ENCODE measurements around the gene FAM89A.

Gene FAM89A

DNA sequence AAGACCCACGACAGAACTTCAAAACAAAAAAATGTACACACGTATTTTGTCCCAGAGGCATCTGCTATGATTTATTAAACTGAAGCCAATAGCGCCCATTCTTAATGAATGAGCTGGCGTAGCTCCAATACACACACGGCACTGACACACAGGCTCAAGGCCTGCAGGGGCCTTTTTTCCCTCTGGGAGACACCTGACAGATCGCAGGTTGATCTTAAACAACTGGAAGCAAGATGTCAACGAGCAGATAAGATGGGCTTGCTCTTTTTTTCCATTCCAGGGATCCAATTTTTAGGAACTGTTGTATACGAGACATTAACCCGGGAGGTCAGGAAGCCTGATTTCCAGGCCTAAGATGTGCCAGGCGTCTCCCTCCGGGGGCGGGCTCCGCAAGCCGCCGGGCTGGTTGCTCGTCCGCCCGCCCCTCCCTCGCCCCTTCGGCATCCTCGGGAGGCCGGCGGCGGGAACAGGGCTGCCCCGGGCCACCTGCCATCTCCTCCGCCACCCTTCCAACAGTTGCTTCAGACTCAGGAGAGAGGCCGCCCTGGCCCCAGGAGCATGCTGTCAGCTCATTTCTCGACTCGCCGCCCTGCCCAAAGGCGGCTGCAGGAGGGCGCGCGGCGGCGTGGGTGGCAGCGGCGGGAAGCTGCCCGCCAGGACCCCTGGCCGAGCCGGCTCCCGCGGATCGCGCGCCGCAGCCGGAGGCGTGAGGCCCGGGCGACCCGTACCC is 62.1 kb downstream of the FAM89A start:
- in situ Hi-C loops (cut with MboI; ENCODE audit: low pct_unique_long_range_greater_than_20kb, low sequenced_read_pairs, unreplicated experiment) = no loop called here
- peak; percentile 39 for DNase-seq (ENCODE audit: low spot score)
- TF ChIP-seq, protein P1, sequence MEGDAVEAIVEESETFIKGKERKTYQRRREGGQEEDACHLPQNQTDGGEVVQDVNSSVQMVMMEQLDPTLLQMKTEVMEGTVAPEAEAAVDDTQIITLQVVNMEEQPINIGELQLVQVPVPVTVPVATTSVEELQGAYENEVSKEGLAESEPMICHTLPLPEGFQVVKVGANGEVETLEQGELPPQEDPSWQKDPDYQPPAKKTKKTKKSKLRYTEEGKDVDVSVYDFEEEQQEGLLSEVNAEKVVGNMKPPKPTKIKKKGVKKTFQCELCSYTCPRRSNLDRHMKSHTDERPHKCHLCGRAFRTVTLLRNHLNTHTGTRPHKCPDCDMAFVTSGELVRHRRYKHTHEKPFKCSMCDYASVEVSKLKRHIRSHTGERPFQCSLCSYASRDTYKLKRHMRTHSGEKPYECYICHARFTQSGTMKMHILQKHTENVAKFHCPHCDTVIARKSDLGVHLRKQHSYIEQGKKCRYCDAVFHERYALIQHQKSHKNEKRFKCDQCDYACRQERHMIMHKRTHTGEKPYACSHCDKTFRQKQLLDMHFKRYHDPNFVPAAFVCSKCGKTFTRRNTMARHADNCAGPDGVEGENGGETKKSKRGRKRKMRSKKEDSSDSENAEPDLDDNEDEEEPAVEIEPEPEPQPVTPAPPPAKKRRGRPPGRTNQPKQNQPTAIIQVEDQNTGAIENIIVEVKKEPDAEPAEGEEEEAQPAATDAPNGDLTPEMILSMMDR (IDR thresholded peaks at IDR 0.05; ENCODE audit: extremely low read depth, insufficient read depth, missing control alignments) = no peak

DNA sequence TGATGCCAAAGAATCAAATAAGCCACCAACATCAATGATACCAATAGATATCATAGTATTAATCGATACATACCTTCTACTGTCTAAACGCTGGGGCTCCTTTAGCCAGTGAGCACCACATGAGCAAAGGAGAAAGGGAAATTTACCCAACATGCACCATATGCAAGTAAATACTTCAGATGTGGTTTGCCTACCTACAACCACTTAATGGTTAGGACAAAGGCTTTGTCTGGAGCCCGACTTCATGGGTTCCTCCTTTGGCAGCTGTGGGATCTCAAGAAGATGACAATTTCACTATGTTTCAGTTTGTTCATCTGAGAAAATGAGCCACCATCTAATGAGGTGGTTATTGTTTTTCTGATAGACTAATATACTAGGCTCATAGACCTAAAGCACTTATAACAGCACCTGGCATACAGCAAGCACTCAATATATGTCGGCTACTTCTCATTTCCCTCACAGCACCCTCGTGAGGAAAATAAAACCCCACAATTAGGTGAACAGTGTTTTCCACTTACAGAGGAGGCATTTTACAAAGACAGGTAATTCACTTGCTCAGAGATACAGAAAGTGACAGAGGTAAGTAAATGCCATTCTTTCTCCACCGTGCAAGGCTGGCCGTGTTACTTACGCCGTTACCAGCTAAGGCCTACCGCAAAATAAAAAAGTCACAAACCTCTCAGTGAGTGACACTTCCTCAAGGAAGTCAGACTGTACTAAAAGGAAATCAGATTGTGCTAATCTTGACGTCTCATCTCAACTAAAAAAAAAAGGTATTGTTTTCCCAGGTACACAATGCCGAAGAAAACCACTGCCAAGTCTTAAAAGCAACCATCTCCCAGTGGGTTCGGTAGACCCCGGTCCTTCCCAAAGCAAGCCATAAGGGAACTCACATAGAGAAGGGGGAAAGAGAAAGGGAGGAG is 63.0 kb downstream of the FAM89A start:
- in situ Hi-C loops (cut with MboI; ENCODE audit: low pct_unique_long_range_greater_than_20kb, low sequenced_read_pairs, unreplicated experiment) = no loop called here
- TF ChIP-seq, protein P1 (IDR thresholded peaks at IDR 0.05; ENCODE audit: extremely low read depth, insufficient read depth, missing control alignments) = no peak
- no peak for DNase-seq (ENCODE audit: low spot score)

DNA sequence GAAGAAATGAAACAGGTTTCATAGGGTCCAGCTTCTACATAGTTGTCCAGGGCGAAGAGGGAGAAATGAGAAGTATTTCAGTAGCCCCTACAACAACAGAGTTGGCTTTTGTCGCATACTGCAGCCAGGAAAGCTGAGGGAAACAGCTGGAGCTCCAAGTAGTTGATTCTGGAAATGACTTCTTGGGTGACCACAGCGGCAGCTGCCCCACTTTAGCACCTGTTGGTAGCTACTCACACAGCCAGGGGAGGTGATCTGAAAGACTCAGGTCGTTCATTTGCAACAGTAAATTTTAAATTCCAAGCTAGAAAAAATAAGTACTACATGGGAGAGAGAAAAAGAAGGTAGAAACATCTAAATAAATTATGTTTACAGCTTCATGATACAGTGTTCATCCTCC is 63.7 kb downstream of the FAM89A start:
- no peak for DNase-seq (ENCODE audit: low spot score)
- in situ Hi-C loops (cut with MboI; ENCODE audit: low pct_unique_long_range_greater_than_20kb, low sequenced_read_pairs, unreplicated experiment) = no loop called here
- TF ChIP-seq, protein P1 (IDR thresholded peaks at IDR 0.05; ENCODE audit: extremely low read depth, insufficient read depth, missing control alignments) = no peak

DNA sequence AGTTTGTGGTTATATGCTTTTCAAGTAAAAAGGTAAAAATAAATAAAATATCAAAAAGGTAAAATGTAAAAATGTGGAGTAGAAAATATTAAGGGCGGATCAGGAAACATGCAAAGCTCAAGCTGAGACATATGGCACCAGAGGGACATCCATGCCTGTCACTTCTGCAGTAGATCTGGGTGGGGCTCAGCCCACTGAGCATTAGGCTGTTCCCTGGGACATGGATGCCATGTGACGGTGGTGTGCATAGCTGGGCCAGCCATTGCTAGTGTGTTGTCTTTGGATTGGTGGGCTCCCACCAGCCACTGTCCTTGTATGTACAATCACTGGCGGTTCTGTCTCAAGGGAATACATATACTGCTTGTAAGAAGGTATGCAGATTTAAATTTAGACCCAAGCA is 64.4 kb downstream of the FAM89A start:
- TF ChIP-seq, protein P1 (IDR thresholded peaks at IDR 0.05; ENCODE audit: extremely low read depth, insufficient read depth, missing control alignments) = no peak
- in situ Hi-C loops (cut with MboI; ENCODE audit: low pct_unique_long_range_greater_than_20kb, low sequenced_read_pairs, unreplicated experiment) = no loop called here
- DNase-seq (ENCODE audit: low spot score) = no peak

DNA sequence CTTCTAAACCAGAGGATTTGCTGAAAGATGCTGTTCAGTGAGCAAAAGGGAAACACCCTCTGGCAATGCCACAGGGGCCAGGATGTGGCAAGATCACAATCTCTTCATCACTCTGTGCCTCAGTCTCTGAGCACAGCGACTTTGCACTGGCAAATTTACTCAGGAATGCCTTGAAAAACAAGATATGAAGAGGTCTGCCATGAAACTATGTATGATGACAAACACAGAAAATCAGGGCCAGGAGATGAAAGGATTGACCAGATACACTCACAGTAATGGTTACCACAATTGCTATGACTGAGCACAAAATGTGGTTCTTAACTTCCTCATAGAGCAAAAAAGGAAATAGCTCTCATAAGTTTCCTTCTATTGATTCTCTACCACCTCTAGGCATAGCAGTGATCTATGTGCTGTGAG is 67.2 kb downstream of the FAM89A start:
- DNase-seq (ENCODE audit: low spot score) = peak; percentile 52
- TF ChIP-seq, protein P1 (IDR thresholded peaks at IDR 0.05; ENCODE audit: extremely low read depth, insufficient read depth, missing control alignments) = no peak

DNA sequence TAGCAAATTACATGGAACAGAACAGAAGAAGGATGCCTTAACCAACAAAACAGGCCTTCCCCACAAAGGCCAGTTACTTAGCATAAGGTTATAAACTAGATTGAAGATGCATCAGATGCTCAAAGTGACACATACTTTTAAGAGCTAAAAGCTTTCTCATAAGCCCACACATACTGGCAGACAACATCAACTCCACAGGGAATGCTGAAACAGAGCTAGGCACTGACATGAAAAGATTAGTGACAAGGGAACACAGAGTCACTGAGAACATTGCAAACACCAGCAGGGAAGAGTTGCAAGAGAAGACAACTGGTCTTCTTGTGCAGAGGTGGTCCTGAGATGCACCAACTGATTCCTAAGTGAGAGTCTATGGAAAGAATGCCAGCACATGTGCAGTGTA is 68.3 kb downstream of the FAM89A start:
- TF ChIP-seq, protein P1 (IDR thresholded peaks at IDR 0.05; ENCODE audit: extremely low read depth, insufficient read depth, missing control alignments) = no peak

More for the DNA sequence above, 67.2 kb downstream of the FAM89A start:
- in situ Hi-C loops (cut with MboI; ENCODE audit: low pct_unique_long_range_greater_than_20kb, low sequenced_read_pairs, unreplicated experiment) = no loop called here

More for the DNA sequence above, 68.3 kb downstream of the FAM89A start:
- in situ Hi-C loops (cut with MboI; ENCODE audit: low pct_unique_long_range_greater_than_20kb, low sequenced_read_pairs, unreplicated experiment) = no loop called here
- DNase-seq (ENCODE audit: low spot score) = no peak

All from GM13977 (cell line).